ENCODE results near the gene INSIG1.

- TF ChIP-seq CTCF (IDR thresholded peaks at IDR 0.05) (no peak), REST (IDR thresholded peaks at IDR 0.05; ENCODE audit: insufficient read depth in 1 of 2, low read depth in 2 of 2, low read length in 1 of 2) (no peak), POLR2AphosphoS5 (IDR thresholded peaks at IDR 0.05; ENCODE audit: low read depth, low read length) (no peak), SIN3A (IDR thresholded peaks at IDR 0.05; ENCODE audit: borderline replicate concordance, insufficient read depth, low read depth, low read length) (no peak), TCF7L2 (IDR thresholded peaks at IDR 0.05; ENCODE audit: low read depth, low read length) (no peak)
Observed at GRCh38 chr7:155293721-155294510, 3.8 kb upstream of the INSIG1 start.
